NT2/D1 (cell line): ENCODE results near the gene ARHGAP35.

Experiments used
- SUZ12 ChIP-seq: IDR thresholded peaks from 2 replicates; pipeline ENCODE4 v1.6.1; 2011; ENCODE audit not compliant: insufficient read length, insufficient read depth; ENCODE audit errors: extremely low read depth
- YY1 ChIP-seq: IDR thresholded peaks from 2 replicates; pipeline ENCODE4 v1.6.1; 2011; ENCODE audit not compliant: insufficient read length, insufficient read depth

DNA sequence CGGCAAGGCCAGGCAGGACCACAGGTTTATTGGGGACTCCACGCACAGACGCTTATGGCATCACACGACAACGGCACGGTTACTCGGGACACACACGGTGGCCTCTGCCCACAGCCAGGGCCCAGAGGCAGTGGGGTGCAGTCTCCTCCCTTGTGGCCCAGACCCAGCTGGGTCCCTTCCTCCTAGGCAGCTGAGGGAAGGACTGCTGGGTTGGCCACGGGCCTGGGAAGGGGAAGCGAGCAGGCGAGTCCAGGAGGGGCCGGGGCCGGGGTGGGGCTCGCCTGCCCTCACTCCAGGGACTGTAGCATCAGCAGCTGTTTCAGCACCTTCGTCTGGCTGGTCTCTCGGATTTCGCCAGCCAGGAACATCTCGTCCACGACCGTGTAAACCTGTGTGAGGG lies 22.6 kb upstream of the ARHGAP35 start:
- TF ChIP-seq YY1, result no peak
- no peak for TF ChIP-seq SUZ12
